AG04450 (cell line): ENCODE measurements around the gene CEP131. TPM values are rescaled to one million over a fixed set of nuclear protein-coding genes. Genes with fewer than 3 reads are reported as not detected.
"Not testable (repeated sequence)": the region's sequence is repeated elsewhere in the genome, so short reads cannot be mapped to it uniquely, and the experiment has no call there.

Source experiments
- CTCF ChIA-PET: fragments of 300-600, 350-600 bp; formaldehyde crosslinking; extraction: SDS; loops from one replicate; lab custom pipeline; 2022; ENCODE audit warnings: antibody characterized with exemption, inconsistent platforms; lab: Charles Lee
- POLR2A ChIA-PET: fragments of 350-600 bp; formaldehyde crosslinking; extraction: SDS; loops from one replicate; lab custom pipeline; 2021; ENCODE audit warnings: antibody characterized with exemption, inconsistent platforms; lab: Yijun Ruan, JAX
- DNase-seq: peaks from one replicate; pipeline ENCODE4 v3.0.0-alpha.2; 2011; ENCODE audit warnings: low read depth, low spot score
- H3K27ac ChIP-seq: one replicate; pipeline ENCODE4 v1.5.1; 2012; ENCODE audit warnings: low read depth, low read length, control low read depth
- H3K27me3 ChIP-seq: one replicate; pipeline ENCODE4 v1.6.0; 2012; ENCODE audit warnings: low read length; ENCODE audit not compliant: control insufficient read depth, insufficient read depth
- H3K4me3 ChIP-seq: 2 replicates; pipeline ENCODE4 v1.5.1; 2011; ENCODE audit warnings: mild to moderate bottlenecking, low read depth, low read length, control low read depth
- H3K9me3 ChIP-seq: 2 replicates; pipeline ENCODE4 v1.5.1; 2012; ENCODE audit warnings: low read length; ENCODE audit not compliant: control insufficient read depth, insufficient read depth
- polyA plus RNA-seq: library from polyadenylated mRNA; depleted of rRNA; stranded (reverse); fragments of >200 nt; gene quantifications from 2 replicates; pipeline ENCODE4 v1.2.3, GENCODE V29; 2011
- TF ChIP-seq, protein P1 (sequence below): IDR thresholded peaks from 2 replicates; pipeline ENCODE4 v1.5.1; 2011; ENCODE audit warnings: low read depth, low read length, control low read depth, inconsistent platforms

Gene CEP131
- polyA plus RNA-seq, 1 experiment, result 2.2 TPM

DNA sequence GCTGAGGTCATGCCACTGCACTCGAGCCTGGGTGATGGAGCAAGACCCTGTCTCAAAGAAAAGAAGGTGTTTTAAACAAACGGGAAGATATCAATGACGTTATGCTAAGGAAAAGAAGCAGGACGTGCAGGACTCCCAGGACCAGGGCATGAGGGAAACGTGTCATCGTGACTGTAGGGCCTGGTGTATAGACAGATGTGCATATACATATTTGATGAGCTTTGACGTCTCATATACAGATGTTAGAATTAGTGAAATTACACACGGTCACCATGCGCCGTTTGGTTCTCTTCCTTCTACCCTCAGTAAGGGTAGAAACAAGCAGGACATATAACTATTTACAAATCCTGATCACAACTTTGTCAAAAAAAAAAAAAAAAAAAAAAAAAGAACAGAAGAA lies 75.1 kb downstream of the CEP131 start:
- CTCF ChIA-PET, result no interaction called here

DNA sequence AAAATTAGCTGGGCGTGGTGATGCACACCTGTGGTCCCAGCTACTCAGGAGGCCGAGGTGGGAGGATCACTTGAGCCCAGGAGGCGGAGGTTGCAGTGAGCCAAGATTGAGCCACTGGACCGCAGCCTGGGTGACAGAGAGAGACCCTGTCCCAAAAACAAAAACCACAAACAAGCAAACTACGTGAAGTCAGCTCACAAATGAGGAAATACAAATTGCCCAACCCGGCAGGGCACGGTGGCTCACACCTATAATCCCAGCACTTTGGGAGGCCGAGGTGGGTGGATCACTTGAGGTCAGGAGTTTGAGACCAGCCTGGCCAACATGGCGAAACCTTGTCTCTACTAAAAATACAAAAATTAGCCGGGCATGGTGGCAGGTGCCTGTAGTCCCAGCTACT lies 76.6 kb downstream of the CEP131 start:
- DNase-seq, H3K4me3 ChIP-seq, POLR2A ChIA-PET, H3K27ac ChIP-seq, H3K9me3 ChIP-seq: not testable (repeated sequence)
- peaks cover 20% of the 10 kb centered on the region for H3K27me3 ChIP-seq
- CTCF ChIA-PET, result interaction anchor here (1.5 kb wide), 1 partner anchor 94 kb away, joined by 4 read pairs; no protein-coding TSS in a partner anchor

More for the DNA sequence above, 75.1 kb downstream of the CEP131 start:
- POLR2A ChIA-PET, result interaction anchor here (0.6 to 0.7 kb wide), 2 partner anchors 91 to 360 kb away, joined by 3 read pairs; partner anchors contain the start of gene TEPSIN
- DNase-seq, result no peak
- Histone ChIP-seq H3K9me3 (no peaks in the 10 kb centered on the region; the same call in 1 of the 2 replicates), H3K27me3 (peaks cover 20% of the 10 kb centered on the region), H3K27ac (no peak overlapping the region), H3K4me3 (no peak overlapping the region)
- TF ChIP-seq, protein P1, sequence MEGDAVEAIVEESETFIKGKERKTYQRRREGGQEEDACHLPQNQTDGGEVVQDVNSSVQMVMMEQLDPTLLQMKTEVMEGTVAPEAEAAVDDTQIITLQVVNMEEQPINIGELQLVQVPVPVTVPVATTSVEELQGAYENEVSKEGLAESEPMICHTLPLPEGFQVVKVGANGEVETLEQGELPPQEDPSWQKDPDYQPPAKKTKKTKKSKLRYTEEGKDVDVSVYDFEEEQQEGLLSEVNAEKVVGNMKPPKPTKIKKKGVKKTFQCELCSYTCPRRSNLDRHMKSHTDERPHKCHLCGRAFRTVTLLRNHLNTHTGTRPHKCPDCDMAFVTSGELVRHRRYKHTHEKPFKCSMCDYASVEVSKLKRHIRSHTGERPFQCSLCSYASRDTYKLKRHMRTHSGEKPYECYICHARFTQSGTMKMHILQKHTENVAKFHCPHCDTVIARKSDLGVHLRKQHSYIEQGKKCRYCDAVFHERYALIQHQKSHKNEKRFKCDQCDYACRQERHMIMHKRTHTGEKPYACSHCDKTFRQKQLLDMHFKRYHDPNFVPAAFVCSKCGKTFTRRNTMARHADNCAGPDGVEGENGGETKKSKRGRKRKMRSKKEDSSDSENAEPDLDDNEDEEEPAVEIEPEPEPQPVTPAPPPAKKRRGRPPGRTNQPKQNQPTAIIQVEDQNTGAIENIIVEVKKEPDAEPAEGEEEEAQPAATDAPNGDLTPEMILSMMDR, result no peak

DNA sequence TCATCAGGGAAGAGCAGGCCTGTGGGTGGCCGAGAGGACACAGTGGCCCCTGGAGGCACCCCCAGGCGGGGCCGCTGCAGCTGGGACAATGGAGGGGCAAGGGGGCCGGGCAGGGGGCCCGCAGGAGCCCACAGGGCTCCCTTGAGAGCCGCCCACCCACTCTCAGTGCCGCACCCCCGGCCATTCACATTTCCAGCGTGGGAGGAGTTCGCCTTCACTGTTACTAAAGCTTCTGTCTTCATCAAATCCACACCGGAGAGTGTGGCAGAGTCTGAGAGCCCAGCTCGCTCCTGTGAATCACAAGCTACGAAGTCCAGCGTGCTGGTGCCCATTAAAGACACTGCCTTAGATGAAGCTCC lies 78.4 kb downstream of the CEP131 start:
- ChIA-PET POLR2A (no interaction called here), CTCF (interaction anchor here (1.1 to 1.5 kb wide), 2 partner anchors 95 to 96 kb away, joined by 3 to 4 read pairs; partner anchors contain the start of genes NDUFAF8 and TEPSIN)
- TF ChIP-seq, protein P1, result no peak

DNA sequence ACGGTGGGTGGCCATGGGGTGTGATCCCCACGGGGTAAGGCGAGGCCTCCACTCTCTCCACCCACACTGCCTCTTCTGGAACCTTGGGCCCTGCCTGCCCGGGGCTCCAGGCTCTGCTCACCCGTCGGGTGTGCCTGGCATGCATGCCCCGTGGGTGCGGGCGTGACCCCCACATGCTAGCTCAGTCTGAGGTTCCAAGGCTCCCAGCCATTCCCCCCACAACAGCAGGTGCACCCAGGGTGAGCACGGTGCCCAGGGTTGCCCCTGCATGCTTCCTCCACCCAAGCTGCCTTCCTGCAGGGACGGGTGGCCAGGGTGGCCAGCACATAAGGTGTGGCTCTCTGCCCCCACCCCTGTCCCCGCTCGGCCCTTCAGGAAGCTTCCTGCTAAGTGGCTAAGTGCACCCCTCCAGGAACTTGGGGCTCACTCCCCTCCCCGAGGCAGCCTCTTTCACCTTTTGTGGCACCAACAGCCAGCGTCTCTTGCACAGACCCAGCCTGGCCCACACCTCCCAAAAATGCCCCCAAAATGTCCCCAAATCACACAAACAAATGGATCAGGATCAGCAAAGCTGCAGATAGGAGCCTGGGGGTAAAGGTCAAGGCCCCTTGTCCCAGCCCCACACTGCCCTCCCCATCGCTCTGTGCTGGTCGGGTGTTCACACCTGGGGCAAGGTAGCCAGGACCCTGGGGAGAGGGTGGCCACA lies 78.9 kb downstream of the CEP131 start:
- Histone ChIP-seq H3K9me3 (peaks cover 8% of the 10 kb centered on the region), H3K27me3 (peaks cover 9% of the 10 kb centered on the region), H3K4me3 (no peak overlapping the region), H3K27ac (no peak overlapping the region)
- CTCF ChIA-PET, result interaction anchor here (0.6 to 1.3 kb wide), 5 partner anchors 46 to 98 kb away, joined by 3 to 6 read pairs (median 4); partner anchors contain the start of genes NDUFAF8 and TEPSIN
- TF ChIP-seq, protein P1, result no peak
- no peak for DNase-seq
- POLR2A ChIA-PET, result no interaction called here

More for the DNA sequence above, 78.4 kb downstream of the CEP131 start:
- Histone ChIP-seq H3K27ac (no peak overlapping the region), H3K9me3 (peaks cover 2% of the 10 kb centered on the region; the same call in 1 of the 2 replicates), H3K27me3 (peaks cover 13% of the 10 kb centered on the region), H3K4me3 (no peak overlapping the region)
- no peak for DNase-seq

DNA sequence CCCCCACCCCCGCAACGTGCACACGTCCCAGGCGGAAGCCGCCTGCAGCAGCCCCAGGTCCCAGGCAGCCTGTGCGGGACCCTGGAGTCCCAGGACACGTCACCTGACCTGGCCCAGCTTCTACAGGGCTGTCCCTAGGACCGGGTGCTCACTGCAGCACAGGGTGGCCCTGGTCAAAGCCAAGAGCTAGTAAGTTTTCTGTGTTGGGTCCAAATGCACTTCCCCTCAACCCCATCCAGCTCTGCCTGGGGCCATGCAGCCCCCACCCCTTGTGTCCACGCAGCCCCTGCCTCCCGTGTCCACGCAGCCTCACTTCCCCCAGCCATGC lies 79.6 kb downstream of the CEP131 start:
- CTCF ChIA-PET, result interaction anchor here (0.6 to 1.4 kb wide), 13 partner anchors 9 to 341 kb away, joined by 3 to 6 read pairs (median 4); no protein-coding TSS in a partner anchor
- Histone ChIP-seq H3K27ac (no peak overlapping the region), H3K27me3 (peaks cover 8% of the 10 kb centered on the region), H3K9me3 (peaks cover 15% of the 10 kb centered on the region), H3K4me3 (no peak overlapping the region)
- POLR2A ChIA-PET, result interaction anchor here (1.0 kb wide), 1 partner anchor 96 kb away, joined by 3 read pairs; the partner anchor contains the start of genes NDUFAF8 and TEPSIN
- TF ChIP-seq, protein P1, result no peak
- DNase-seq, result no peak
